H1 (cell line): Measurements from ENCODE around the gene POLR1C. TPM values are rescaled to one million over a fixed set of nuclear protein-coding genes. Genes with fewer than 3 reads are reported as not detected.

ENCODE experiments used
- BCL11A ChIP-seq, 2 experiments: IDR thresholded peaks; one replicate each; pipeline ENCODE4 v1.6.1; 2011; ENCODE audit warnings: low read depth in 2 of 2, low read length in 2 of 2, mild to moderate bottlenecking in 2 of 2
- EP300 ChIP-seq, 2 experiments: IDR thresholded peaks; 1 replicate in 1 of 2; 2 replicates in 1 of 2; pipeline ENCODE4 v1.6.1; 2011 to 2012; ENCODE audit warnings: low read depth in 2 of 2, low read length in 2 of 2, mild to moderate bottlenecking in 2 of 2, borderline replicate concordance in 1 of 2, inconsistent platforms in 1 of 2, moderate library complexity in 1 of 2
- KDM1A ChIP-seq: fragments of 200-600, 300-600 bp; sonication (generic); IDR thresholded peaks from 2 replicates; pipeline ENCODE4 v1.7.1; 2016; ENCODE audit warnings: mild to moderate bottlenecking, low read length, borderline replicate concordance
- KDM5A ChIP-seq: fragments of 200-600 bp; IDR thresholded peaks from 2 replicates; pipeline ENCODE4 v1.7.1; 2012; ENCODE audit warnings: mild to moderate bottlenecking, low read length, inconsistent platforms, mixed read lengths
- NRF1 ChIP-seq: IDR thresholded peaks from 2 replicates; pipeline ENCODE4 v1.6.1; 2011; ENCODE audit warnings: mild to moderate bottlenecking, low read depth, low read length, improper control_type of control experiment
- POLR2AphosphoS5 ChIP-seq: IDR thresholded peaks from 2 replicates; pipeline ENCODE4 v1.6.1; 2011; ENCODE audit warnings: low read depth, low read length
- TAF7 ChIP-seq: optimal IDR thresholded peaks from 2 replicates; pipeline ENCODE3; 2011; ENCODE audit warnings: low read depth, mild to moderate bottlenecking, inconsistent platforms, low read length, moderate library complexity, borderline replicate concordance
- polyA plus RNA-seq, 7 experiments: library from polyadenylated mRNA; depleted of rRNA in 3 of 7; stranded (reverse) in 5 of 7; unstranded in 2 of 7; fragments of >200 nt in 5 of 7; fragments of 200-250 nt in 2 of 7; gene quantifications; 1 replicate in 5 of 7; 2 replicates in 1 of 7; 4 replicates in 1 of 7; pipeline versions ENCODE4 v1.2.1 to v1.2.3, GENCODE V29; 2011 to 2013; ENCODE audit warnings: missing spikeins in 2 of 7, mixed read lengths in 2 of 7
- total RNA-seq: library from RNA; stranded (reverse); fragmentation: NEBNext Ultra II Directional; extraction: Animal tissue kit (Norgen Biotek cat#: 25700); gene quantifications from 2 replicates; pipeline ENCODE4 v1.2.1, GENCODE V29; 2021
- TF ChIP-seq, protein P1 (sequence below), 3 experiments: IDR thresholded peaks; 1 replicate in 2 of 3; 2 replicates in 1 of 3; pipeline versions ENCODE4 v1.5.1 to v1.6.1; 2011; ENCODE audit warnings: low read length in 3 of 3, mild to moderate bottlenecking in 3 of 3, inconsistent platforms in 2 of 3, low read depth in 1 of 3, moderate library complexity in 1 of 3; ENCODE audit not compliant: insufficient read depth in 1 of 3; ENCODE audit errors: control extremely low read depth in 1 of 3

Gene POLR1C
- total and polyA plus RNA-seq, 2 of the 8 experiments (the other 6 are each of a cell fraction or from before 2014, with no cell fraction given) = 42.9 to 49.6 TPM

DNA sequence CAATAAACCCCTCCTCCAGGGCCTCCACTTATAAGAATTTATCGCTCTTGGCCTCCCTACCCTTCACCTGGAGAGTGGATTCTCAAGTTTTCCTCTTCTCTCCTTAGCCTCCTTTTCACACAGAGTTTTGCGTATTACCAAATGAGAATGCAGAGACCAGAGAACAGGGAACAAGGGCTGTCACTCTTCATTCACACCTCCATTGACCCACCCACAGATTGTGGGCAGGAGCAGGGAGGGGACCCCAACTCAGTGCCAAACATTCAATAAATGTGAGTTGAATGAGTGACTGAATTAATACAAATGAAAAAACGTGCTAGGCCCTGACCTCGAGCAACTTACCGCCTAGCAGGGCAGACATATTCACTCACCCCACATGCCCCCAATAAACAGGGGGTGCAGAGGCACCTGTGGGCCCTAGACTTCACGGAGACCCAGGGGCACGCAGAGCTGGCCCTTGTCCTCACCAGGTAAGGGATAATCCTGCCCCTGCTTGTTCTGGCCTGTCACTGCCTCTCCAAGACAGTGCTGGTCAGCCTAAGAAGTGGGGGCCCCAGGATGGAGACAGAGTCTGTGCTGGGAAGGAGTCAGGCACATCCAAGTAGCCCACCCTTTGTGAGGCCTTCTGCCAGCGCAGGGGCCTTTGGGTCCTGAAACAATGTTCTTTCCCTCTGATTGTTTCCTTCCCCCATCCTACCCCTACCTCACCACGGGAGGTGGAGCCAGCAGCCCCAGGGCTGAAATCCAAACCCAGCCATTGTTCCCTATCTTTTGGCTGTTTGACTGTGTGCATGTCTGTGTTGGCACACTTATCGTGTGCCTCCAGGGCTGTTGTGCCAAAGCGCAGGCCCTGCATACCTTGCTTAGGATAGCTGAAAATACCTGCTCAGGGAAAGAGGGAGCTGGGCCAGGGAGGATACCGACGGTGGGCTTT, 47.9 kb upstream of the POLR1C start (continued):
- TF ChIP-seq NRF1 = no peak
- no peak for TF ChIP-seq BCL11A (IDR thresholded peaks at IDR 0.05; ENCODE audit: low read depth in 2 of 2, low read length in 2 of 2)
- TF ChIP-seq KDM5A = no peak
- no peak for TF ChIP-seq POLR2AphosphoS5
- TF ChIP-seq EP300 (IDR thresholded peaks at IDR 0.05; ENCODE audit: borderline replicate concordance in 1 of 2, low read depth in 2 of 2, low read length in 2 of 2) = no peak
- TF ChIP-seq TAF7 = no peak
- TF ChIP-seq KDM1A = no peak
- TF ChIP-seq, protein P1, sequence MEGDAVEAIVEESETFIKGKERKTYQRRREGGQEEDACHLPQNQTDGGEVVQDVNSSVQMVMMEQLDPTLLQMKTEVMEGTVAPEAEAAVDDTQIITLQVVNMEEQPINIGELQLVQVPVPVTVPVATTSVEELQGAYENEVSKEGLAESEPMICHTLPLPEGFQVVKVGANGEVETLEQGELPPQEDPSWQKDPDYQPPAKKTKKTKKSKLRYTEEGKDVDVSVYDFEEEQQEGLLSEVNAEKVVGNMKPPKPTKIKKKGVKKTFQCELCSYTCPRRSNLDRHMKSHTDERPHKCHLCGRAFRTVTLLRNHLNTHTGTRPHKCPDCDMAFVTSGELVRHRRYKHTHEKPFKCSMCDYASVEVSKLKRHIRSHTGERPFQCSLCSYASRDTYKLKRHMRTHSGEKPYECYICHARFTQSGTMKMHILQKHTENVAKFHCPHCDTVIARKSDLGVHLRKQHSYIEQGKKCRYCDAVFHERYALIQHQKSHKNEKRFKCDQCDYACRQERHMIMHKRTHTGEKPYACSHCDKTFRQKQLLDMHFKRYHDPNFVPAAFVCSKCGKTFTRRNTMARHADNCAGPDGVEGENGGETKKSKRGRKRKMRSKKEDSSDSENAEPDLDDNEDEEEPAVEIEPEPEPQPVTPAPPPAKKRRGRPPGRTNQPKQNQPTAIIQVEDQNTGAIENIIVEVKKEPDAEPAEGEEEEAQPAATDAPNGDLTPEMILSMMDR (IDR thresholded peaks at IDR 0.05; ENCODE audit: control extremely low read depth in 1 of 3, insufficient read depth in 1 of 3, low read depth in 1 of 3, low read length in 3 of 3) = no peak
